Cardiac muscle cell (in vitro differentiated cells and primary cell): Measurements from ENCODE around the gene OR7G2. TPM values are rescaled to one million over a fixed set of nuclear protein-coding genes. Genes with fewer than 3 reads are reported as not detected.

Experiments used
- DNase-seq, 2 donors: peaks; one replicate each; pipeline versions ENCODE4 v3.0.0 to v3.0.0-alpha.2; 2010 to 2017; ENCODE audit warnings: low read depth in 1 of 2, low spot score in 1 of 2
- H3K27ac ChIP-seq: fragments of 200-600 bp; sonication (generic); 2 replicates; pipeline ENCODE4 v1.5.1; 2016
- H3K27me3 ChIP-seq: fragments of 200-600 bp; sonication (generic); 2 replicates; pipeline ENCODE4 v1.6.0; 2016; ENCODE audit warnings: control low read depth
- H3K36me3 ChIP-seq: fragments of 200-600 bp; sonication (generic); 2 replicates; pipeline ENCODE4 v1.5.1; 2016; ENCODE audit warnings: control low read depth
- H3K4me1 ChIP-seq: fragments of 200-600 bp; sonication (generic); 2 replicates; pipeline ENCODE4 v1.8.1; 2017; ENCODE audit warnings: low read depth, mild to moderate bottlenecking, mixed run types
- H3K4me3 ChIP-seq: fragments of 200-600 bp; sonication (generic); 2 replicates; pipeline ENCODE4 v1.5.1; 2016; ENCODE audit warnings: mild to moderate bottlenecking
- H3K9me3 ChIP-seq: fragments of 200-600 bp; sonication (generic); 2 replicates; pipeline ENCODE4 v1.5.1; 2017; ENCODE audit warnings: low read depth, mild to moderate bottlenecking, control low read depth
- polyA plus RNA-seq: library from polyadenylated mRNA; unstranded; fragments of >200 nt; fragmentation: Nextera tagmentation; extraction: Ambion mirVana; gene quantifications from 2 replicates; pipeline ENCODE4 v1.2.1, GENCODE V29; 2016
- total RNA-seq: library from RNA; depleted of rRNA; stranded (reverse); fragments of >200 nt; gene quantifications from 2 replicates; pipeline ENCODE4 v1.2.3, GENCODE V29; 2016
- TF ChIP-seq, protein P1 (sequence below): IDR thresholded peaks from 2 replicates; pipeline ENCODE4 v1.5.1; 2012; ENCODE audit warnings: low read depth, mild to moderate bottlenecking, low read length

Gene OR7G2
- total and polyA plus RNA-seq, 2 experiments from 2014 or later, result not detected

DNA sequence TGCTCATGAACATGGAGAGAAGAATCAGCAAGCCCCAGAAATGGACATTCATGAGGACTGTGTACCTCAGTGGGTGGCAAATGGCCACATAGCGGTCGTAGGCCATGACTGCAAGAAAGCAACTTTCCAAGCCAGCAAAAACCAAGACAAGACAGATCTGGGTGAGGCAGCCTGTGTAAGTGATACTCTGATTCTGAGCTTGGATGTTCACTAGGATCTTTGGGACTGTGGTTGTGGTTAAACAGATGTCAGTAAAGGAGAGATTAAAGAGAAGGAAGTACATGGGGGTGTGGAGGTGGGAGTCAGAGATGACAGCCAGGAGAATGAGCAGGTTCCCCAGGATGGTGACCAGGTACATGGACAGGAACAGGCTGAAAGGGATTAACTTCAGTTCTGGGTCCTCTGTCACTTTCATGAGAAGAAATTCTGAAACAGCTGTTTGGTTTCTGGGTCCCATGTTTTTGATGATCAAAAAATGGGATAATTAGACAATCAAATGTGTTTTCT is 8.1 kb upstream of the OR7G2 start, which contains the start of gene OR7G1:
TSS of gene OR7G1 (minus strand) at position 457 of the 507 bp plus-strand sequence. CDS start at position 457, 0 bp downstream.
- no peak within 1 kb of the TSS for H3K4me3 ChIP-seq
- H3K27me3 ChIP-seq, result no peaks in the 10 kb centered on the region
- no peak for DNase-seq
- H3K9me3 ChIP-seq, result no peaks in the 10 kb centered on the region
- H3K36me3 ChIP-seq, result no peaks in the 10 kb centered on the region
- H3K27ac ChIP-seq, result no peak within 1 kb of the TSS
- TF ChIP-seq, protein P1, sequence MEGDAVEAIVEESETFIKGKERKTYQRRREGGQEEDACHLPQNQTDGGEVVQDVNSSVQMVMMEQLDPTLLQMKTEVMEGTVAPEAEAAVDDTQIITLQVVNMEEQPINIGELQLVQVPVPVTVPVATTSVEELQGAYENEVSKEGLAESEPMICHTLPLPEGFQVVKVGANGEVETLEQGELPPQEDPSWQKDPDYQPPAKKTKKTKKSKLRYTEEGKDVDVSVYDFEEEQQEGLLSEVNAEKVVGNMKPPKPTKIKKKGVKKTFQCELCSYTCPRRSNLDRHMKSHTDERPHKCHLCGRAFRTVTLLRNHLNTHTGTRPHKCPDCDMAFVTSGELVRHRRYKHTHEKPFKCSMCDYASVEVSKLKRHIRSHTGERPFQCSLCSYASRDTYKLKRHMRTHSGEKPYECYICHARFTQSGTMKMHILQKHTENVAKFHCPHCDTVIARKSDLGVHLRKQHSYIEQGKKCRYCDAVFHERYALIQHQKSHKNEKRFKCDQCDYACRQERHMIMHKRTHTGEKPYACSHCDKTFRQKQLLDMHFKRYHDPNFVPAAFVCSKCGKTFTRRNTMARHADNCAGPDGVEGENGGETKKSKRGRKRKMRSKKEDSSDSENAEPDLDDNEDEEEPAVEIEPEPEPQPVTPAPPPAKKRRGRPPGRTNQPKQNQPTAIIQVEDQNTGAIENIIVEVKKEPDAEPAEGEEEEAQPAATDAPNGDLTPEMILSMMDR, result no peak
- H3K4me1 ChIP-seq, result no peaks in the 10 kb centered on the region

DNA sequence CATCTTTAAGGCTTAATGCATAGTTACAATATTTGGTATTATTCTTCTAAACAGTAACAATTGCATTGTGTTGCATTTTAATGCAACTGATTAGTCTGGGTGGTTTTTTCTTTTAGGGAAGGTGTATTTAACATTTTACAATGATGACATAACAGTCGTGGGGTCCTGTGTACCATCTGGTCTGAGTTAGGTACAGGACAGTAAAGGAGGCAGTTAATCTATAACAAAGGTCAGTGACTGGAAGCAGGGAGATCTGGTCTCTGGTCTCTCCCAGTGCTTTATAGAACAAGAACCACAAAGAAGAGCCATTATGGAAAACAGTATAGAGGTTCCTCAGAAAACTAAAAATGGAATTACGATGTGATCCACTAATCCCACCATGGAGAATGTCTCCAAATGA is 2.7 kb upstream of the OR7G2 start:
- TF ChIP-seq, protein P1, result no peak
- Histone ChIP-seq H3K36me3 (no peaks in the 10 kb centered on the region), H3K4me3 (no peak overlapping the region), H3K27ac (no peak overlapping the region), H3K27me3 (no peaks in the 10 kb centered on the region), H3K4me1 (no peaks in the 10 kb centered on the region), H3K9me3 (no peaks in the 10 kb centered on the region)
- no peak for DNase-seq

DNA sequence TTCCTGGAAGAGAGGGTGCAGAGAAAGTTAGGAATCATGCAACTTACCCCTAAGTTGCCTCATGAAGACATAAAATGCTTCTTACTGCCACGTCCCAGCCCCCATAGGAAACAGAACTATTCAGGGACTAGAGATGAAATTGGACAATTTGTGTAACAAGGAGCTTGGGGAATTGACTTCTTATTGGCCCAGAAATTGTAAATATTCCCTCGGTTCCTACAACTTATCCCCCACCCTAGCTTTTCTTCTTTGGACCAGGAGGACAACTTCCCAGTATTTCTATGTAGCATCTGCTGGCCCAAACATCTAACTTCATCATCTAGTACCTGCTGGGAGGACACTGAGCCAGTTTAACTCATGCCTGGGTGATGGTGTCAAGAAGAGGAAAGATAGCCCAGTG is 20.5 kb downstream of the OR7G2 start, which contains the start of gene OR1M1:
TSS of gene OR1M1 (plus strand) at position 301 of the 400 bp plus-strand sequence. CDS start 6,184 bp downstream, outside the sequence.
- no peaks in the 10 kb centered on the region for H3K4me1 ChIP-seq
- no peak within 1 kb of the TSS for H3K4me3 ChIP-seq
- no peaks in the 10 kb centered on the region for H3K27me3 ChIP-seq
- no peaks in the 10 kb centered on the region for H3K36me3 ChIP-seq
- DNase-seq, result no peak
- TF ChIP-seq, protein P1, result no peak
- peaks cover 2% of the 10 kb centered on the region for H3K9me3 ChIP-seq
- no peak within 1 kb of the TSS for H3K27ac ChIP-seq

DNA sequence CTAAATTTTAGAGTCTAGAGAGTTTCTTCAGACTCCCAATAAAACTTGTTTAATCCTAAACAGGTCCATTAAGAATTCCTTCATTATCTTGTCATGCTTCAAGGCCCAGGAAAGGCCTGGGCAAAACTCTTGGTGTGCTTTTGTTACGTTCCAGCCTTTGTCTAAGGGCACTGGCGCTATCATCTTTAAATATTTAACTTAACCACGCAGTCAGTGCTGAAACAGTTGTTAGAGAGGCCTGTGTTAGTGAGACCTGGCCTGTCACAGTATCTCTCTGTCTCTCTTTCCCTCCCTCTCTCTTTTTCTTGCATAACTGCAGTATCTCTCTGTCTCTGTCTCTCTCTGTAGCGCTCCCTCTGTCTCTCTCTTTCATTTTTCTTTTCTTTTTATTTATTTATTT is 28.6 kb downstream of the OR7G2 start:
- Histone ChIP-seq H3K4me1 (no peaks in the 10 kb centered on the region), H3K27ac (no peak overlapping the region), H3K4me3 (no peak overlapping the region), H3K27me3 (no peaks in the 10 kb centered on the region), H3K36me3 (no peaks in the 10 kb centered on the region), H3K9me3 (no peaks in the 10 kb centered on the region)
- TF ChIP-seq, protein P1, result no peak
- DNase-seq, result no peak

DNA sequence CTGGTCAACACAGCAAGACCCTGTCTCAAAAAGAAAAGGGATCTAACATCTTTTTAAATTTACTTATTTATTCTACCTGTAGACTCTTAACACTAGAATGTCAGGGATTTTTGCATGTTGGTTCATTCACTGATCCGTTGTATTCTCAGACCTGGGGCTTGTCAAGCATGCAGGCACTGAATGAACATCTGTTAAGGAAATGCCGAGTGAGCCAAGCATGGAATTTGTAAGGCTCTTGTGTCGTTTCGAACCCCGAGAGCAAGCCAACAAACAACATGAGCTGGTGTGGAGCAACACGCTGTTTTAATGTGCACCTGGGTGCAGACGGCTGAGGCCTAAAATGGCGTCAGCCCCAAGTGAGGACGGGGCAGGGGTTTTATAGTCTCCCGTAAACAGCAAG is 30.4 kb downstream of the OR7G2 start:
- H3K4me3 ChIP-seq, result no peak overlapping the region
- no peak overlapping the region for H3K27ac ChIP-seq
- no peaks in the 10 kb centered on the region for H3K9me3 ChIP-seq
- TF ChIP-seq, protein P1, result no peak
- no peaks in the 10 kb centered on the region for H3K4me1 ChIP-seq
- H3K27me3 ChIP-seq, result no peaks in the 10 kb centered on the region
- no peaks in the 10 kb centered on the region for H3K36me3 ChIP-seq
- DNase-seq, result no peak
